GM23248 (cell line): Measurements from ENCODE around the gene CNKSR1.

Experiments used
- EZH2 ChIP-seq: fragments of 200-600 bp; sonication (generic); IDR thresholded peaks from 2 replicates; pipeline ENCODE4 v1.6.1; 2018; ENCODE audit warnings: antibody characterized with exemption, mild to moderate bottlenecking; ENCODE audit not compliant: insufficient read depth, poor library complexity, severe bottlenecking
- EZH2phosphoT487 ChIP-seq: fragments of 200-600 bp; sonication (generic); IDR thresholded peaks from 2 replicates; pipeline ENCODE4 v1.6.1; 2018; ENCODE audit warnings: antibody characterized with exemption, moderate library complexity, mild to moderate bottlenecking, low read depth; ENCODE audit not compliant: insufficient read depth

DNA sequence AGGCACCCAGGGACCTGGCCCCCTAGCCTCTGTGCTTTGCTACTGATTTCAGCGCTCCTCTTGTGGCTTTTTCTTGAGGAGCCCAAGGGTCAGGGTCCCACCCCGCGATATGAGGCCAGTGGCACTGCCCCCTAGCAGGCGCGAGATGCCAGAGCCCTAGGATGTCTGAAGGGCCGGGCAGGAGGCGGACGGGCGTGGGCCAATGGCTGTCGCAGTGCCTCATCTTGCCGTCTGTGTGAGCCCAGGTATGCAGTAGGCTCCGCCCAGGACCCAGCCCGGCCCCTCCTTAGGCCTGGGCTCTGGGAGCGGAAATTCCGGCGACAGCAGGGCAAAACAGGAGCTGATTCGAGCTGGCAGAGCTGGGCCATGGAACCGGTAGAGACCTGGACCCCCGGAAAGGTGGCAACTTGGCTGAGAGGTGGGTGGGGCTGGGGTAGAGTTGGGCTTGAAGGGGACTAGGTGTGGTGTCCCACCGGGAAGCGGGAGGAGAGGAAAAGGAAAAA lies at the start of gene CNKSR1:
- TF ChIP-seq EZH2 (no peak), EZH2phosphoT487 (no peak)
